ENCODE measurements around the gene NRAS.

The NRAS gene

GRCh38 chr1:114716304-114717170 is at the start of gene NRAS:
Gene NRAS, minus strand, starts transcription at chr1:114716771. Its CDS starts 611 bp downstream, at chr1:114716160.
- peak; percentile 96 for DNase-seq

GRCh38 chr1:114764689-114765088 is 48.1 kb upstream of the NRAS start:
- no peak for DNase-seq

- DNase-seq, result no peak
These were observed 41.8 kb upstream of the NRAS start for GRCh38 chr1:114758256-114758832.

- peak; percentile 97 for DNase-seq
These were observed 41.1 kb upstream of the NRAS start, which contains the start of gene CSDE1 for GRCh38 chr1:114757455-114758255. Gene CSDE1, minus strand, starts transcription at chr1:114757984. Its CDS starts 18,094 bp downstream, at chr1:114739890.

GRCh38 chr1:114756949-114757454 is 40.4 kb upstream of the NRAS start:
- no peak for DNase-seq

- no peak for DNase-seq
These were observed 39.7 kb upstream of the NRAS start for GRCh38 chr1:114756009-114756892.

GRCh38 chr1:114755006-114755931 is 38.7 kb upstream of the NRAS start:
- DNase-seq, result no peak

- DNase-seq, result peak; percentile 21
These were observed 37.1 kb upstream of the NRAS start for GRCh38 chr1:114753702-114754101.

GRCh38 chr1:114753143-114753542 is 36.6 kb upstream of the NRAS start:
- no peak for DNase-seq

GRCh38 chr1:114750780-114751179 is 34.2 kb upstream of the NRAS start:
- no peak for DNase-seq

- DNase-seq, result no peak
These were observed 33.3 kb upstream of the NRAS start for GRCh38 chr1:114749835-114750234.

- no peak for DNase-seq
These were observed 30.0 kb upstream of the NRAS start for GRCh38 chr1:114746450-114747121.

- no peak for DNase-seq
These were observed 28.7 kb upstream of the NRAS start for GRCh38 chr1:114745291-114745690.

GRCh38 chr1:114741963-114742746 is 25.6 kb upstream of the NRAS start:
- DNase-seq, result no peak

GRCh38 chr1:114740331-114740730 is 23.8 kb upstream of the NRAS start:
- DNase-seq, result no peak

- no peak for DNase-seq
These were observed 20.8 kb upstream of the NRAS start for GRCh38 chr1:114737314-114737849.

- DNase-seq, result no peak
These were observed 18.9 kb upstream of the NRAS start for GRCh38 chr1:114735479-114735878.

- DNase-seq, result no peak
These were observed 13.2 kb upstream of the NRAS start for GRCh38 chr1:114729782-114730181.

- no peak for DNase-seq
These were observed 12.0 kb upstream of the NRAS start for GRCh38 chr1:114728553-114728952.
